Keratinocyte (primary cell): ENCODE results near the gene TP53BP1. TPM values are rescaled to one million over a fixed set of nuclear protein-coding genes. Genes with fewer than 3 reads are reported as not detected.

Source experiments
- DNase-seq: peaks from one replicate; pipeline ENCODE4 v3.0.0-alpha.2; 2011; ENCODE audit warnings: low read depth, missing footprints, low spot score
- FAIRE-seq: peaks from 2 replicates; lab custom pipeline; 2011; peaks lifted over from hg19 to GRCh38; lab: Jason Lieb, UNC
- H2AFZ ChIP-seq: 2 replicates; pipeline ENCODE4 v1.6.0; 2012; ENCODE audit warnings: low read length, control low read depth, inconsistent platforms; ENCODE audit not compliant: control insufficient read depth
- H3K27ac ChIP-seq: 2 replicates; pipeline ENCODE4 v1.5.1; 2011; ENCODE audit warnings: low read length; ENCODE audit not compliant: control insufficient read depth, insufficient read depth
- H3K27me3 ChIP-seq: 3 replicates; pipeline ENCODE4 v1.6.0; 2011; ENCODE audit warnings: low read length; ENCODE audit not compliant: control insufficient read depth, insufficient read depth; ENCODE audit errors: extremely low read depth
- H3K36me3 ChIP-seq, 2 experiments: 2 replicates in 1 of 2; 3 replicates in 1 of 2; pipeline ENCODE4 v1.5.1; 2011; ENCODE audit warnings: low read length in 2 of 2, mild to moderate bottlenecking in 1 of 2; ENCODE audit not compliant: control insufficient read depth in 2 of 2, insufficient read depth in 2 of 2; ENCODE audit errors: extremely low read depth in 1 of 2
- H3K4me1 ChIP-seq: 3 replicates; pipeline ENCODE4 v1.5.1; 2011; ENCODE audit warnings: low read length; ENCODE audit not compliant: control insufficient read depth, insufficient read depth; ENCODE audit errors: extremely low read depth
- H3K4me2 ChIP-seq: 3 replicates; pipeline ENCODE4 v1.6.0; 2011; ENCODE audit warnings: low read depth, low read length; ENCODE audit not compliant: control insufficient read depth, insufficient read depth; ENCODE audit errors: extremely low read depth
- H3K4me3 ChIP-seq, 3 experiments: fragments of 200-600 bp in 1 of 3; sonication (generic) in 1 of 3; 2 replicates in 2 of 3; 3 replicates in 1 of 3; pipeline ENCODE4 v1.5.1; 2011 to 2016; ENCODE audit warnings: low read length in 3 of 3, mild to moderate bottlenecking in 3 of 3, control low read depth in 2 of 3, inconsistent platforms in 1 of 3, low read depth in 1 of 3, mixed read lengths in 1 of 3, mixed run types in 1 of 3, moderate library complexity in 1 of 3; ENCODE audit not compliant: control insufficient read depth in 2 of 3, insufficient read depth in 2 of 3; ENCODE audit errors: extremely low read depth in 1 of 3
- H3K79me2 ChIP-seq: 2 replicates; pipeline ENCODE4 v1.6.0; 2012; ENCODE audit warnings: low read length; ENCODE audit not compliant: control insufficient read depth, insufficient read depth
- H3K9ac ChIP-seq: 3 replicates; pipeline ENCODE4 v1.6.0; 2011; ENCODE audit warnings: low read length; ENCODE audit not compliant: control insufficient read depth, insufficient read depth; ENCODE audit errors: extremely low read depth
- H3K9me1 ChIP-seq: 3 replicates; pipeline ENCODE4 v1.6.0; 2011; ENCODE audit warnings: low read length; ENCODE audit not compliant: control insufficient read depth, insufficient read depth; ENCODE audit errors: extremely low read depth
- H3K9me3 ChIP-seq: 2 replicates; pipeline ENCODE4 v1.5.1; 2012; ENCODE audit warnings: low read depth, low read length; ENCODE audit not compliant: control insufficient read depth
- H4K20me1 ChIP-seq: 3 replicates; pipeline ENCODE4 v1.6.0; 2011; ENCODE audit warnings: low read length; ENCODE audit not compliant: control insufficient read depth, insufficient read depth; ENCODE audit errors: extremely low read depth
- EZH2 ChIP-seq: IDR thresholded peaks from one replicate; pipeline ENCODE4 v1.6.1; 2012; ENCODE audit warnings: inconsistent platforms, mild to moderate bottlenecking, low read length, moderate library complexity
- dilution Hi-C: fragments of 300-500 bp; cut with MboI; formaldehyde crosslinking; loops from one replicate; pipeline ENCODE4 v1.7.0; 2020; ENCODE audit warnings: low sequenced_read_pairs; ENCODE audit not compliant: extremely low pct_ligation_motif_present
- polyA plus RNA-seq, 5 experiments: library from polyadenylated mRNA; depleted of rRNA in 3 of 5; stranded (reverse) in 3 of 5; stranded (forward) in 1 of 5; unstranded in 1 of 5; fragments of >200 nt; gene quantifications; 1 replicate in 1 of 5; 2 replicates in 3 of 5; 3 replicates in 1 of 5; pipeline versions ENCODE4 v1.2.1 to v1.2.3, GENCODE V29; 2011 to 2012; ENCODE audit warnings: missing spikeins in 2 of 5, low read depth in 1 of 5, low replicate concordance in 1 of 5
- TF ChIP-seq, protein P1 (sequence below), 3 experiments: IDR thresholded peaks in 1 of 3; conservative IDR thresholded peaks in 1 of 3; optimal IDR thresholded peaks in 1 of 3; 2 replicates in 2 of 3; 3 replicates in 1 of 3; pipeline versions ENCODE3 to v1.5.1; 2011; ENCODE audit warnings: low read length in 3 of 3, mild to moderate bottlenecking in 3 of 3, moderate library complexity in 2 of 3, control low read depth in 1 of 3, inconsistent platforms in 1 of 3; ENCODE audit not compliant: insufficient read depth in 2 of 3; ENCODE audit errors: extremely low read depth in 1 of 3

The TP53BP1 gene
- polyA plus RNA-seq, 1 donor (not counting 4 experiments of a cell fraction or from before 2014, with no cell fraction given): 30.7 TPM

GRCh38 chr15:43439268-43439667, 53.7 kb downstream of the TP53BP1 start:
- Histone ChIP-seq H3K9me3 (no peaks in the 10 kb centered on the region), H3K27ac (no peak overlapping the region), H4K20me1 (no peaks in the 10 kb centered on the region), H3K4me3 (no peak overlapping the region), H3K9me1 (no peaks in the 10 kb centered on the region), H3K79me2 (no peaks in the 10 kb centered on the region), H3K9ac (no peak overlapping the region), H2AFZ (no peak overlapping the region), H3K36me3 (peaks cover 5% of the 10 kb centered on the region in 2 experiments), H3K27me3 (no peaks in the 10 kb centered on the region), H3K4me1 (peaks cover 9% of the 10 kb centered on the region), H3K4me2 (no peak overlapping the region)
- dilution Hi-C loops: no loop called here
- TF ChIP-seq, protein P1, sequence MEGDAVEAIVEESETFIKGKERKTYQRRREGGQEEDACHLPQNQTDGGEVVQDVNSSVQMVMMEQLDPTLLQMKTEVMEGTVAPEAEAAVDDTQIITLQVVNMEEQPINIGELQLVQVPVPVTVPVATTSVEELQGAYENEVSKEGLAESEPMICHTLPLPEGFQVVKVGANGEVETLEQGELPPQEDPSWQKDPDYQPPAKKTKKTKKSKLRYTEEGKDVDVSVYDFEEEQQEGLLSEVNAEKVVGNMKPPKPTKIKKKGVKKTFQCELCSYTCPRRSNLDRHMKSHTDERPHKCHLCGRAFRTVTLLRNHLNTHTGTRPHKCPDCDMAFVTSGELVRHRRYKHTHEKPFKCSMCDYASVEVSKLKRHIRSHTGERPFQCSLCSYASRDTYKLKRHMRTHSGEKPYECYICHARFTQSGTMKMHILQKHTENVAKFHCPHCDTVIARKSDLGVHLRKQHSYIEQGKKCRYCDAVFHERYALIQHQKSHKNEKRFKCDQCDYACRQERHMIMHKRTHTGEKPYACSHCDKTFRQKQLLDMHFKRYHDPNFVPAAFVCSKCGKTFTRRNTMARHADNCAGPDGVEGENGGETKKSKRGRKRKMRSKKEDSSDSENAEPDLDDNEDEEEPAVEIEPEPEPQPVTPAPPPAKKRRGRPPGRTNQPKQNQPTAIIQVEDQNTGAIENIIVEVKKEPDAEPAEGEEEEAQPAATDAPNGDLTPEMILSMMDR (optimal IDR thresholded peaks at IDR 0.05 in 1 of 3, IDR thresholded peaks at IDR 0.05 in 1 of 3, conservative IDR thresholded peaks at IDR 0.05 in 1 of 3; ENCODE audit: extremely low read depth in 1 of 3, insufficient read depth in 2 of 3, low read length in 3 of 3): no peak
- TF ChIP-seq EZH2: no peak
- DNase-seq (no peak), FAIRE-seq (no peak)

DNA sequence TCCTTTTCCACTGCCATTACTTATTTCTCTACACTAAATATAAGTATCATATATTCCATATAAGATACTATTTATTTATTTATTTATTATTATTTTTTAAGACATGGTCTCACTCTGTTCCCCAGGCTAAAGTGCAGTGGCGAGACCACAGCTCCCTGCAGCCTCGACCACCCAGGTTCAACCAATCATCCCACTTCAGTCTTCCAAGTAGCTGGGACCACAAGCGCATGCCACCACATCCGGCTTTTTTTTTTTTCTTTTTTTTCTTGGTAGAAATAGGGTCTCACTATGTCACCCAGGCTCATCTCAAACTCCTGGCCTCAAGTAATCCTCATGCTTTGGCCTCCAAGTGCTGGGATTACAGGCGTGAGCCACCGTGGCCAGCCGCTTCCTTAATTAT, 56.6 kb downstream of the TP53BP1 start:
- Histone ChIP-seq H3K27ac (no peak overlapping the region), H2AFZ (no peak overlapping the region), H3K9me1 (no peaks in the 10 kb centered on the region), H3K27me3 (no peaks in the 10 kb centered on the region), H4K20me1 (no peaks in the 10 kb centered on the region), H3K36me3 (peaks cover 9 to 10% of the 10 kb centered on the region in 2 experiments), H3K9me3 (no peaks in the 10 kb centered on the region), H3K9ac (no peak overlapping the region), H3K4me1 (peaks cover 9% of the 10 kb centered on the region), H3K79me2 (no peaks in the 10 kb centered on the region), H3K4me2 (no peak overlapping the region), H3K4me3 (no peak overlapping the region)
- TF ChIP-seq EZH2: no peak
- TF ChIP-seq, protein P1 (optimal IDR thresholded peaks at IDR 0.05 in 1 of 3, IDR thresholded peaks at IDR 0.05 in 1 of 3, conservative IDR thresholded peaks at IDR 0.05 in 1 of 3; ENCODE audit: extremely low read depth in 1 of 3, insufficient read depth in 2 of 3, low read length in 3 of 3): no peak
- no peak for DNase-seq
- dilution Hi-C loops: no loop called here
- FAIRE-seq: no peak
